ENCODE results near the gene SLC1A2.
A peak's percentile ranks its signal among the peaks of the same experiment; 100 is the strongest.

SLC1A2 gene

GRCh38 chr11:35373284-35373933, 45.9 kb downstream of the SLC1A2 start:
- H3K4me3 ChIP-seq (ENCODE audit: low read length) = no peak overlapping the region
- no peak overlapping the region for H3K4me2 ChIP-seq (ENCODE audit: low read length)
- H3K9ac ChIP-seq (ENCODE audit: low read depth, low read length) = no peak overlapping the region
- H3K27me3 ChIP-seq (ENCODE audit: control insufficient read depth, insufficient read depth, low read length) = no peaks in the 10 kb centered on the region
- no peaks in the 10 kb centered on the region for H3K9me3 ChIP-seq (replicated peaks; ENCODE audit: low read length)
- H3K4me1 ChIP-seq (ENCODE audit: control insufficient read depth, insufficient read depth, low read length) = no peaks in the 10 kb centered on the region
- no peaks in the 10 kb centered on the region for H3K36me3 ChIP-seq (ENCODE audit: insufficient read depth, low read length)

GRCh38 chr11:35372565-35373283, 46.6 kb downstream of the SLC1A2 start:
- Histone ChIP-seq H3K4me2 (ENCODE audit: low read length) (no peak overlapping the region), H3K36me3 (ENCODE audit: insufficient read depth, low read length) (no peaks in the 10 kb centered on the region), H3K9me3 (replicated peaks; ENCODE audit: low read length) (no peaks in the 10 kb centered on the region), H3K9ac (ENCODE audit: low read depth, low read length) (no peak overlapping the region), H3K4me1 (ENCODE audit: control insufficient read depth, insufficient read depth, low read length) (peaks cover 3% of the 10 kb centered on the region), H3K27me3 (ENCODE audit: control insufficient read depth, insufficient read depth, low read length) (no peaks in the 10 kb centered on the region), H3K4me3 (ENCODE audit: low read length) (no peak overlapping the region)

GRCh38 chr11:35367491-35367890, 51.9 kb downstream of the SLC1A2 start:
- Histone ChIP-seq H3K36me3 (ENCODE audit: insufficient read depth, low read length) (no peaks in the 10 kb centered on the region), H3K9ac (ENCODE audit: low read depth, low read length) (no peak overlapping the region), H3K27me3 (ENCODE audit: control insufficient read depth, insufficient read depth, low read length) (no peaks in the 10 kb centered on the region), H3K4me3 (ENCODE audit: low read length) (no peak overlapping the region), H3K4me2 (ENCODE audit: low read length) (no peak overlapping the region), H3K9me3 (replicated peaks; ENCODE audit: low read length) (no peaks in the 10 kb centered on the region), H3K4me1 (ENCODE audit: control insufficient read depth, insufficient read depth, low read length) (peaks cover 30% of the 10 kb centered on the region)

- Histone ChIP-seq H3K4me3 (ENCODE audit: low read length) (no peak overlapping the region), H3K27me3 (ENCODE audit: control insufficient read depth, insufficient read depth, low read length) (no peaks in the 10 kb centered on the region), H3K36me3 (ENCODE audit: insufficient read depth, low read length) (no peaks in the 10 kb centered on the region), H3K4me2 (ENCODE audit: low read length) (no peak overlapping the region), H3K9me3 (replicated peaks; ENCODE audit: low read length) (no peaks in the 10 kb centered on the region), H3K4me1 (ENCODE audit: control insufficient read depth, insufficient read depth, low read length) (peaks cover 30% of the 10 kb centered on the region), H3K9ac (ENCODE audit: low read depth, low read length) (no peak overlapping the region)
Observed at GRCh38 chr11:35366798-35367197, 52.6 kb downstream of the SLC1A2 start.

GRCh38 chr11:35365961-35366360, 53.4 kb downstream of the SLC1A2 start:
- H3K9ac ChIP-seq (ENCODE audit: low read depth, low read length) = no peak overlapping the region
- H3K4me1 ChIP-seq (ENCODE audit: control insufficient read depth, insufficient read depth, low read length) = peaks cover 30% of the 10 kb centered on the region
- no peaks in the 10 kb centered on the region for H3K9me3 ChIP-seq (replicated peaks; ENCODE audit: low read length)
- H3K27me3 ChIP-seq (ENCODE audit: control insufficient read depth, insufficient read depth, low read length) = no peaks in the 10 kb centered on the region
- no peaks in the 10 kb centered on the region for H3K36me3 ChIP-seq (ENCODE audit: insufficient read depth, low read length)
- no peak overlapping the region for H3K4me3 ChIP-seq (ENCODE audit: low read length)
- no peak overlapping the region for H3K4me2 ChIP-seq (ENCODE audit: low read length)

GRCh38 chr11:35365395-35365794, 54.0 kb downstream of the SLC1A2 start:
- Histone ChIP-seq H3K4me3 (ENCODE audit: low read length) (no peak overlapping the region), H3K9ac (ENCODE audit: low read depth, low read length) (no peak overlapping the region), H3K9me3 (replicated peaks; ENCODE audit: low read length) (no peaks in the 10 kb centered on the region), H3K27me3 (ENCODE audit: control insufficient read depth, insufficient read depth, low read length) (no peaks in the 10 kb centered on the region), H3K4me1 (ENCODE audit: control insufficient read depth, insufficient read depth, low read length) (peaks cover 30% of the 10 kb centered on the region), H3K4me2 (ENCODE audit: low read length) (no peak overlapping the region), H3K36me3 (ENCODE audit: insufficient read depth, low read length) (no peaks in the 10 kb centered on the region)

- Histone ChIP-seq H3K9me3 (replicated peaks; ENCODE audit: low read length) (no peaks in the 10 kb centered on the region), H3K4me3 (ENCODE audit: low read length) (peak overlapping the region; percentile 30), H3K27me3 (ENCODE audit: control insufficient read depth, insufficient read depth, low read length) (no peaks in the 10 kb centered on the region), H3K36me3 (ENCODE audit: insufficient read depth, low read length) (no peaks in the 10 kb centered on the region), H3K9ac (ENCODE audit: low read depth, low read length) (no peak overlapping the region), H3K4me1 (ENCODE audit: control insufficient read depth, insufficient read depth, low read length) (peaks cover 30% of the 10 kb centered on the region), H3K4me2 (ENCODE audit: low read length) (peak overlapping the region; percentile 67)
Observed at GRCh38 chr11:35363854-35364780, 55.2 kb downstream of the SLC1A2 start.

GRCh38 chr11:35363246-35363801, 56.0 kb downstream of the SLC1A2 start:
- Histone ChIP-seq H3K27me3 (ENCODE audit: control insufficient read depth, insufficient read depth, low read length) (no peaks in the 10 kb centered on the region), H3K9ac (ENCODE audit: low read depth, low read length) (no peak overlapping the region), H3K4me1 (ENCODE audit: control insufficient read depth, insufficient read depth, low read length) (peaks cover 33% of the 10 kb centered on the region), H3K36me3 (ENCODE audit: insufficient read depth, low read length) (no peaks in the 10 kb centered on the region), H3K9me3 (replicated peaks; ENCODE audit: low read length) (no peaks in the 10 kb centered on the region), H3K4me2 (ENCODE audit: low read length) (peak overlapping the region; percentile 67), H3K4me3 (ENCODE audit: low read length) (no peak overlapping the region)

- H3K27me3 ChIP-seq (ENCODE audit: control insufficient read depth, insufficient read depth, low read length) = no peaks in the 10 kb centered on the region
- H3K36me3 ChIP-seq (ENCODE audit: insufficient read depth, low read length) = no peaks in the 10 kb centered on the region
- peaks cover 36% of the 10 kb centered on the region for H3K4me1 ChIP-seq (ENCODE audit: control insufficient read depth, insufficient read depth, low read length)
- no peak overlapping the region for H3K4me3 ChIP-seq (ENCODE audit: low read length)
- no peak overlapping the region for H3K4me2 ChIP-seq (ENCODE audit: low read length)
- no peak overlapping the region for H3K9ac ChIP-seq (ENCODE audit: low read depth, low read length)
- H3K9me3 ChIP-seq (replicated peaks; ENCODE audit: low read length) = no peaks in the 10 kb centered on the region
Observed at GRCh38 chr11:35362521-35362980, 56.8 kb downstream of the SLC1A2 start.

GRCh38 chr11:35360055-35360530, 59.3 kb downstream of the SLC1A2 start:
- H3K36me3 ChIP-seq (ENCODE audit: insufficient read depth, low read length) = no peaks in the 10 kb centered on the region
- no peak overlapping the region for H3K4me3 ChIP-seq (ENCODE audit: low read length)
- no peak overlapping the region for H3K4me2 ChIP-seq (ENCODE audit: low read length)
- no peak overlapping the region for H3K9ac ChIP-seq (ENCODE audit: low read depth, low read length)
- H3K9me3 ChIP-seq (replicated peaks; ENCODE audit: low read length) = no peaks in the 10 kb centered on the region
- peaks cover 35% of the 10 kb centered on the region for H3K4me1 ChIP-seq (ENCODE audit: control insufficient read depth, insufficient read depth, low read length)
- H3K27me3 ChIP-seq (ENCODE audit: control insufficient read depth, insufficient read depth, low read length) = no peaks in the 10 kb centered on the region
